Measurements from ENCODE around the gene CD151.

The CD151 gene

DNA sequence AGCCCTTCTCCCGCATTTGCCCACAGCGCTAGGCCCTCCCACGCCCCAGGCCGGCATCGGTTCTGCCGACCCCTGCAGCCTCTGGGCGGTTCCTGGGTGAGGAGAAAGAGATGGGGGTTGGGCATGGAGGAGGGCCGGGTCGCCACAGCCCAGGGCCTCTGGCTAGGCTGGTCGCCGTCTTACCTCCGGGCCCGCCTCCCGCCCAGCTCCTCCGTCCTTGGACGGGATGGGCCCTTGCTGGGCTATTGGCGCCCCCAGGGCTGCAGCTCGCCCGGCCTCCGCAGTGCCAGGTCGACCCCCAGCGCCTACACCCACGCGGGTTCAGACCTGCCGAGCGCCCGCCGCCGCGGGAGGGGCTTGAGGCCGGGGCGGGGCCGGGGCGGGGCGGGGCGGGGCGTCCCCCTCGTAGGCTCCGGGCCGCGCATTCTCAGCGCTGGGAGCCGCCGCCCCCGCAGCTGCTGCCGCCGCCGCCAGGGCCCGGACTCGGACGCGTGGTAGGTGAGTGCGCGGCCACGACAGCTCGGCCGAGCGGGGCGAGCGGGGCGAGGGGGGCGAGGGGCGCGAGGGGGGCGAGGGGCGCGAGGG is at the start of gene CD151:
CD151 (plus strand) TSS at position 424 of the 585 bp plus-strand sequence. CDS start 3,118 bp downstream, outside the sequence.
- no peak for DNase-seq

DNA sequence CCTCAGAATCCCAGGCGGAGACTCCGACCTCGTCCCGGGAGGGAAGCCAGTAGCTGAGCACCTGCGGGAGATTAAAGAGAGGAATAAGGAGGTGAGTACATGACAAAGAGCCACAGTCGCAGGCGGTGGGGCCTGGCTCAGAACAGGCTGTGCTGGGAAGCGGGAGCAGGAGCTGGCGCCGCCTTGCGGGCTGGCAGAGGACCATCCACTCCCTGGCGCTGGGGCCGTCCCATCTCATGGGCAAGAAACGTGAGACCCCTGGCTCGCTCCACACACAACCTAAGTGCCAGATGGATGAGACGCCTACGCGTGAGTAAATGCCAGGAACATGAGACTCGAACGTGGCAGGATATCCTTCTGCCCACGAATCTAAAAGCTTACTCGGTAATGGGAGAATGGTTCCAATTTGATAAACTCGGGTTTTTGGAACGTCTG is 49.2 kb upstream of the CD151 start:
- DNase-seq = peak; percentile 41

DNA sequence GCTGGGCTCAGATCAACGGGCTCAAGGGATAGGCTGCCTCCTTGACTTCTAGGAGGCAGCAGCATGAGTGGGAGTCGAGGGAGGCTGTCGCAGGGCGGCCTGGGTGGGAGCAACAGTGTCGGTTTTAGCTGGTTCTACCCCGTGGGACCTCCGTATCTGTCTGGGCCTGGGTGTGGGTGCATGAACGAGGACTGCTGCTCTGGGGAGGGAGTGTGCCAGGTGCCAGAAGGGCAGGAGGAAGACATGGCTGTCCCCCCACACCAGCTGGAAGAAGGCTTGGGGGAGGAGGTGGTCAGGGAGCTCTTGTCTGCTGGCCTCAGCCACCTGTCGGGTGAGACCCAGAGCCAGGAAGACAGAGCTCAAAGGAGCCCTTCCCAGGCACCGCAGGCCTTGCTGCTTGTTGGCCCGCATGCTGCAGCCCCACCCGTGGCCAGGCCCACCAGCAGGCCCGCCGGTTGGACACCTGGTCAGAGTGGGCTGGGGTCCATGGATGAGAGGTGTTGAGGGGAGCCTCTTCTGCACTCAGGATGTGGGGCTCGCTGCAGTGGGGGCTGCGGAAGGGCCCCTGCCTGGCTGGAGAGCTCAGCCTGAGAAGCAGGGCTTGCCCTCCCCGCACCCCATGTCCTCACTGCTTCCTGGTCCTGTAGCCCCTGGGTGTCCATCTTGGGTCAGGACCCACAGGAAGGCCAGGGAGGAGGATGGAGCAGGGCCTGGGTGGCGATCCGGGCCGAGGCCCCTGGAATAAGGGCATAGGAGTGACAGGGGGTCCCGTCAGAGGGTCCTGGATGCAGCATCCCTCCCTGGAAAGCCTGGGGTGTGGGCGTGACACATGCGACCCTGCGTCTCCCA is 46.3 kb upstream of the CD151 start:
- no peak for DNase-seq

DNA sequence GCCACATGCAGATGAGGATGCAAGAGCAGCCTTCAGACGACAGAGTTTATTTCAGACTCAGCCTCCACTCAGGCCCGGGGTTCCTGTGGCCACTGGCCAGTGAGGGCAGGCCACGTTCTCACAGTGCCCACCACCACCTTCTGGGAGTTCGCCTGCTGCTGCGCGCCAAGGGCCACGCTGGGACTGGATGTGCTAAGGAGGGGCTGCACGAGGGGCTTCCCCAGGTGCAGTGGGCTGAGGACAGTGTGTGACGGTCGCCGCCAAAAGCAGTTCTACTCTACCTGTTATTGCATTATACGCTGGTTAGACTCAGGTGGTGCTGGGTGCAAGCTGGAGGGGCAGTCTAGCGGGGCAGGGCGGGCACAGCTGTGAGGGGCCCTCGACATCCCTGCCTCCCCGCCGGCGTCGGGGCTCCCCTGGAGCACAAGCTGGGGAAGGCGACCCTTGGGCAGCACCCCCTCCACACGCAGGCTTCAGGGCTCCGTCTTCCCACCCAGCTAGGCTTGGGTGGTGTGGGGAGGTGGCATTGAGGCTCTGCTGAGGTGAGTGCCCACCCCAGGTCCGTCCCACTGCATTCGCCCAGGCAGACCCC is 45.6 kb upstream of the CD151 start:
- DNase-seq = no peak

DNA sequence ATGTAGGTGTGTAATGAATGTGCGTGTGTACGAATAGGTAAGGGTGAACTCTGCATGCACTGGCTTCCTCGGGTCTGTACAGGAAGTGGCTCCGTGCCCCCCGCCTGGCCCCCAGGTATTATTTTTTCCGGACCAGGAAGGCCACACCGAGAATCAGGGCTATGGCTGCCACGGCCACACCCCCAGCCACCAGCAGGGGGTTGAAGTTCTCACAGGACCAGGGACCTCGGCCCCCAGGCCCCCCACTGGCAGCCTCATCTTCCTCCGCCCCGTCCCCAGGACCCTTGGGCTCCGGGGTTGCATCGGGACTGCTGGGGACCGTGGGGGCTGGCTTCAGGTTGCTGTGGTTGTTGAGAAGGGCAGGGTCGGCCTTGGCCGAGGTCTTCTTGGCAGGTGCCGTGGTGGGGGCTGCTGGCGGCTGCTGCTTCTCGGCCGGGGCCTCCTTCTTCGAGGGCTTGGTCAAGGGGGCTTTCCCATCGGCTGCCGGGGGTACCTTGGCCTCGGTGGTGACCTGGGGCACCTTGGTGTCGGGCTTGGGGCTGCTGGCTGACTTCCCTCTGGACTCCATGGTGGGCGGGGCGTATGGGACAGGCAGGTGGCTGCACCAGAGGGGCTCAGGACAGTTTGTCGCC is 44.6 kb upstream of the CD151 start:
- DNase-seq = no peak

DNA sequence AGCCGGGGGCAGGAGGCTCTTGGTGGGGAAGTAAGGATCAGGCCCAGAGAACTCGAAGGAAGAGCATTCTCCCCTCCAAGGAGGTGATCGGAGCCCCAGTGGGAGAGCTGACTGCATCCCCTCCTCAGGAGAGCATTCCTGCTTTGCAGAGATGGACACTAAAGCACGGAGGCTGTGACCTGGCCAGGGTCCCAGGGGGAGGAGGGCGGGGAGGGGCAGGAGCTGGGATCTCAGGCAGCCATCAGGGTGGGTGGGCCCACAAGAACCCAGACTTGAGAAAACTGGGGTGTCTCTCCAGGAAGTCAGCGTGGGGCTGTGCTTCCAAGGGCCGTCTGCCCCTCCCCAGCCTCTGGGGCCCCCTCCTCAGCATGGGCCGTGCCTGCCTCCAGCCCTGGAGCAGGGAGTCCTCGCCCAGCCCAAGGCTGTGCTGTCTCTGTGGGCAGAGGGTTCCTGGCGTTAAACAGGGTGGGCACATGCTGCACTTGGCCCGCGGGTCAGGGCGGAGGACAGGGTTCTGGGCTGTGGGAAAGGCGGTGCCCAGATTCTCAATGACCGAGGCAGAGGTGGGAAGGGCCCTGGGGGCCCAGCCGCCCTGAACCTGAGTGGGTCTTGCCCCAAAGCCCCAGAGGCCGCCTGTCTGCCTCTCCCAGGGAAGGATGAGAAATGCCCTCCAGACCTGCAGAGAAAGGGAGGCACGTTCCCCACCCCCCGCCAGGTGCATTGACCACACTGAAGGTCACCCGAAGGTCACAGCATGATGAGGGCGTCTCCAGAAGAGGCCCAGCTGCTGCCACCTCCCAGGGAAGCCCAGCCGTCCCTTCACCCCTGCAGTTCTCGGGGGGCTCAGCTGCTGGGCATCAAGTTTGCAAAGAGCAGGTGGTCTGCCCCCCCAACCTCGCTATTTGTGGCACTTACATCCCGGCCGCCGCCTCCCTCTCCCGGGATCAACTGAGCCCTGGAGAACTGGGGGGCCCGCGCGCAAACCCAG is 43.5 kb upstream of the CD151 start:
- no peak for DNase-seq

DNA sequence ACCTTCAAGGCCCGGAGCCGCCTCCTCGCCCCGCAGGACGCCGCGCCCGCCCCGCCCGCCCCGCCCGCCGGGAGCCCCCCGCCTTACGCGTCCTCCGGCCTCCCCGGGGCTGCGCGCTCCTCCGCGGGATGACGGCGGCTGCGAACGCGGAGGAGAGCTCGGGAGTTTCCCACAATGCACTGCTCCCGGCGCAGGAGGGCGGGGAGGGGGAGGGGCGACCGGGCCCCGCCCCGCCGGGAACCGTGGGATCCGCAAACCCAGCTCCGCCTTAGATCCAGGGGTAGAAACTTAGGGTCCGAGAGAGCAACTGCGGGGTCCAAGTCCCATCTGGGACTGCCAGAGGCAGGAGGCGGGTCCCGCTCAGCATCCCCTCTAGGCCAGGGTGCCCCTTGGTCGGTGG is 42.8 kb upstream of the CD151 start, which contains the start of gene CEND1:
CEND1 (minus strand) TSS at position 148 of the 400 bp plus-strand sequence. CDS start 1,514 bp downstream, outside the sequence.
- DNase-seq = peak; percentile 28

DNA sequence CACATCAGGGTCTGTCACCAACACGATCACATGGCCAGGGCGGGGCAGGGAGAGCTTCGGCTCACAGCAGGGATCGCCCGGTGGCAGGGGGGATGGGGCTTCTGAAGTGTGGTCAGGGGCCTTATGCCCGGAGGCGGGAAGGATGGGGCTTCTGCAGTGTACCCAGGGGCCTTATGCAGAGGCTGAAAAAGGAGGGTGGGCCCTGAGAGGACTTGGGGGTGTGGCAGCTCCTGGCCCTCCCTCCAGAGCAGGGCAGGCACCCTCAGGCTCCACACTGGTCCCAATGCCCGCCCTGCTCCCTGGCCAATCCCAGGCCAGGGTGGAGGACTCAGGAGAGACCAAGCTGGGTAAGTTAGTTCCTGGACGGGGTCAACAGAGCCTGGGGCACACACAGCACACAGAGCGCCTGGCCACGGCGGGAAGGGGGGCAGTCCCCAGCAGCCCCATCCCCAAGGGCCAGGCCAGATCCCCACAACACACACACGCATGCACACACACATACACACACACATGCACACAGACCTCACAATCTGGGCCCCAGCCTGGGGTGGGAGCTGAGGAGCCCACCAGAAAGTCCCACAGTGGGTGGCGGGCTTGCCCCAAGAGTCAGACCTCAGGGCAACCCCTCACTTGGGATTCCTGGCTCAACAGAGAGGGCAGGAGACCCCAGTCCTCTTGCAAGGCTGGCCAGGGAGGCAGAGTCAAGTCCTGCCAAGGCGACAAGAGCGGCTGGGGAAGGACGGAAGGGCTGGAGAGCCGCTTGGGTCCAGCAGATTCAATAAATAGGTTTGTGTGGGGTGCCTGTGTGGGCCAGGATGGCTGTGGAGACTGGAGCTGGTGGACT is 41.8 kb upstream of the CD151 start:
- no peak for DNase-seq

DNA sequence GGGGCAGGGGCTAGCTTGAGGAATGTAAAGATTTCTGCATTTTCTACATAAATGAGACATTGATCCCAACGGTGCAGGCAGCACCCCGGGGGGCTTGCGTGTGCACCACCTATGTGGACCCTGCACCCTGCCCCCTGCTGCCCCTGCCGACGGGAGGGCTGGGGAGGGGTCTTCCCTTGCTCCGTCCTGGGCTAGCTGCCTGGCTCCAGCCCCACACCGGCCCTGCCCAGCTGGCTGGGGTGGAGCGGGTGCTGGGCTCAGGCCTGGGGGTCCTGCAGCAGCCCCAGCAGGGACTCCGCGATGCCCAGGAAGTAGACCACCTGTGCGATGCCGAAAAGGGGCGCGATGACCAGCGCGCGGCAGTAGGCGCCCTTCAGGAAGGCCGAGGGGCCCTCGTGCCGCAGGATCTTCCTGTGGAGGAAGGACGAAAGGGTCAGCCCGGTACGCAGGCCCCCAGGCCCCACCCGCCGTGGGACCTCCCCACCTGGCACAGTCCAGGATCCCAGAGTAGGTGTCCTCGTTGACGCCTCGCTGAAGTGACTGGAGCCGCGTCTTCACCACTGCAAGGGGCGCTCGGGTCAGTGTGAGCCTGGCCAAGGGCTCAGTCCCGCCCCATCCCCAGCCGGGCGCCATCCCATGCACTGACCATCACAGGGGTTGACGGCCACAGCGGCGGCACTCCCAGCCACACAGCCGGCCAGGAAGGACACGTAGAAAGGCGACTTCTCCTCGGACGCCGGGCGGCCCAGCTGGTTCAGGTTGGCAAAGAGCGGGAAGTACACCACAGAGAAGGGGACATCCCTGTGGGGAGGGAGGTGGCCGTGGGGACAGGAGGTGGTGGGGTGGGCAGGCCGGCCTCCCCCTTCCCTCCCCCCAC is 40.9 kb upstream of the CD151 start:
- no peak for DNase-seq

DNA sequence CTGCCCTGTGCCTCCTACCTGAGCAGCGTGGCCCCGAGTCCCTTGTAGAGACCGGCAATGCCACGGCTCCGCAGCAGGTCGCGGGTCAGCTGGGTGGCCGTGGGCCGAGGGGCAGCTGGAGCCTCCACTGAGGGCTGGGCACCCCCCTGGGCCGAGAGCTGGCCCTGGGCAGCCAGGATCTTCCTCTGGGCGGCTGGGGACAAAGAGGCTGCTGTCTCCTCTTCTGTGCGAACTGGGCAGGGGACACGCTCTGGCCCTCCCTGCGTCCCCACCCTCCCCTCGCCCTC is 40.3 kb upstream of the CD151 start:
- no peak for DNase-seq

DNA sequence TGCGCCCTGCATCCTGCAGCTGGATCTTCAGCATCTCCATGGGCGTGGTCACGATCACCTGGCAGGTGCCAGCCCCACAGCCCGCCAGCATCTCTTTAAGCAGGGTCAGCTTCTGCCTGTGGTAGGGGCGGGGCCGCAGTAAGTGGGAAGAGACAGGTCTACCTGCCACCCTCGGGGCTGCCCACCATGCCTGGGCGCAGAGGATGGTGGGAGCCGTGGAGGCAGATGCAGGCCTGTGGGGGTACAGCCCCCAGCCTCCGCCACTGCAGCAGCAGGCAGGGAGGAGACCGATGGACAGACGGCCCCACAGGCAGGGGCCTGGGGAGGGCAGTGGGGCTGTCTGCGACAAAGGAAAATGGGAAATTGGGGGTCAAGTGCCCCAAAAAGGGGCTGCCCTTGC is 39.9 kb upstream of the CD151 start:
- DNase-seq = no peak

DNA sequence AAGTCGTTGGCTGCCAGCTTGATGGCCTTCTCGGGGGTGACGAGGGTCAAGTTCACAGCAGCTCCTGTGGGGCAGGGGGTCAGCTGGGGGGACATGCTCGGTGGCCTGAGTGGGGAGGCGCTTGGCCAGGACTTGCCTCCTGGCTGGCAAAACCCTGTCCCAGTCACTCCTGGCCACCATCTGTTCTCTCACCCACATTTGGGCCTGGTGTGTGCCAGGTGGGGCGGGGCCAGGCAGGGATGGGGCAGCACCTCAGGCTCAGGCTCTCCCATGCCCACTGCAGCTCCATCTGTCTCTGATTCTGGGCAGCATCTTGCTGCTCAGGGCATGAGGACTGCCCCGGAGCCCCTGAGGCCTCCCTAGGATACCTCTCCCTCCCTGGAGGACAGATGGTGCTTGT is 39.2 kb upstream of the CD151 start:
- DNase-seq = no peak

DNA sequence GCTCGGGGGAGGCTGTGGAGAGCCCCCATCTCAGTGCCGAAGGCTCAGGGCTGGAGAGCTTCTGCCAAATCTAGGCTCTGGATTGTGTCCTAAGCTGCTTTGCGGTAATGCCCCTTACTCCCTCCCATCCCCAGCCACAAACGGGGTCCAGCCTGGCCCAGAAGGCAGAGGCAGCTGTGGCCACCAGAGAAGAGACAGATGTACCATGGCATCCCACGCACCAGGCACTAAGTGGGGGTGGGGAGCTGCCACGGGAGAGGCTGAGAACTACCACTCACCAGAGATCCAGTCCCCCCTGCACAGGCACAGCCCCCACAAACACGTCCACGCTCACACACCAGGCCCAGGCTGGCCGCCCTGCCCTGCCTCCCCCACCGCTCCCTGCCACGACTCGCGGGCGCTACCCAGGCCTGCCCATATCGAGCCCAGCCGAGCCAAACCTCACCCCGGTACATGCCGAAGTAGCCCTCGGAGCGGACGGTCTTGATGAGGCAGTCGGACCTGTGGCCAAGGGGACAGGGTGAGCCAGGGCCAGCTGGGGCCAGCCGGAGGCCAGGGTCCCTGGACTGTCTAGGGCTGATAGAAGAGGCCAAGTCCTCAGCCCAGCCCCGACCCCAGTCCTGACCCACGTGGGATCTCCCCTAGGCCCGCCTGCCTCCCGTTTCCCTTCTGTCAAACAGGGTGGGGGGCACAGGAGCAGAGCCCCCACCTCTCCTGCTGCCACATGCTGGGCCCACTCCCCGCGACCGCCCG is 38.6 kb upstream of the CD151 start:
- DNase-seq = no peak

DNA sequence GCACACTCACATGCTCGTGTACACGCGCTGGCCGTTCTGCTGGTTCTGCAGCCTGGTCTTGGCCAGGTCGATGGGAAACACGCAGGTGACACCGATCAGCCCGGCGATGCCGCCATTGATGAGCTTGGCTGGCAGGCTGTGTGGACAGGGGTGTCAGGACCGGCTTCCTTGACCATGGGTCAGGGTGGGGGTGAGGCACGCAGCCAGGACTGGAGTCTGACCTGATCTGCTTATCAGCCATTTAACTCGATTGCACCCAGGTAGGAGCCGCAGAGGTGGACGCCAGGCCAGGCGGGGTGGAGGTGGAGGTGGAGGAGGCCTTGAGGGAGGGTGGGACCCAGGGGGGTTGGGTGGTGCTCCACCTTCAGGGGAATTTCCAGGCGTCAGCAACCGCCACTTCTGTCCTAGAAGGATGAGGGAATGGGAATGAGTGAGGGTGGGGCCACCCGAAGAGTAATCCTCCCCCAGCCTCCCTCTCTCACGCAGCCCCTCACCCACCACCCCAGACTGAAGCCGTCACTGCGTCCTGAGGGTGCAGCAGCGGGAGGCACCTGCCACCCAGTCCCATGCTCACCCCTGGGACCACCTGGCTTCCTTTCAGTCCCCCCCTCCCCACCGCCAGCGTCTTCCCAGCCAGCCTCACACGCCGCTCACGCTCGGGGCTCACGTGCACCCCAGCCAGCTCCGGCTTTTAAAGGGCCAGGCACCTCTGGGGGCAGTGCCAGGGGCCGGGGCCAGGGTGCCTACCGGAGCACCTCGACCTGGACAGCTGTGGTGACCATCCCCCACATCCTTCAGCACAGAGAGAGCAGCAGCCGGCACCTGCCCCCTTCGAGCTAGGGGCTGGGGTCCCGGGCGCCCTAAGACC is 37.8 kb upstream of the CD151 start:
- DNase-seq = no peak

DNA sequence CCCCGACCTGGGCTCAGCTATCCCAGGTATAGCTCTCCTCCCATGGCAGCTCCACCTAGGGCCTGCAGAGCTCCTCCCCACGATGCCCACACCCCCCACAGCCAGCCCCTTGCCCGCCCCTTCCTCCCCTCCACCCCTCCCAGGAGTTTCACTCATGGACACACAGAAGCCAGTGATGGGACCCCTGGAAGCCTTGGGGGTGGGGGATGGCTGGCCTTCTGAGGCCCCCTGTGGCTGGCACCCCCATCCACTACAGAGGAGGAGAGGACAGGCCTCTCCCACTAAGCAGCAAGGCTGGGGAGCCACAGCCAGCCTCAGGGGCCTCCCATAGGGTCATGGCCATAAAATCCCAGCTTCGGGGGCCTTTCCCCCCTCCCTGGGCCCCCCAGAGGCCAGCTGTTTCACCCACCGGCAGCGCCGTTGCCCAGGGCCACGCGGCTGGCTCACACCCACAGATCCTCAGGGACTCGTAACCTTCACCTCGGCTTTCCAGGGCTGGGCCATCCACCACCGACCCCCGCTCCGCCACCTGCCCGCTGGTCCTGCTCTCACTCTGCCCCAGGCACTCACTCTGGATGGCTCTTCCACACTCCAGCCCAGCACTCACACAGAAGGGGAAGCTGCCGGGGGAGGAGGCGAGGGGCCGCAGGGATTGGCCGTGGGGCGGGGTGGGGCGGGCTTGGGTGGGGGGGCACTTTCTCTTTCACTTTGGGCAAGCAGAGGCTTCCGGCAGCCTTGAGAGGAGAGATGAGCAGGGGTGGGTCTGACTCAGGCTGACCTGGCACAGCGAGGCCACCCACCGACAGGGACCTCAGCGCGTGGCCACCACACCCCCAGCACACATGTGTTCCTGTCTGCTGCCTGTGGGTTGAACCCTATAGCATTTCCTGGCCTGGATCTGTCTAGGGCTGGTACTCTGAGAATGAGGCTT is 36.9 kb upstream of the CD151 start:
- DNase-seq = peak; percentile 69

DNA sequence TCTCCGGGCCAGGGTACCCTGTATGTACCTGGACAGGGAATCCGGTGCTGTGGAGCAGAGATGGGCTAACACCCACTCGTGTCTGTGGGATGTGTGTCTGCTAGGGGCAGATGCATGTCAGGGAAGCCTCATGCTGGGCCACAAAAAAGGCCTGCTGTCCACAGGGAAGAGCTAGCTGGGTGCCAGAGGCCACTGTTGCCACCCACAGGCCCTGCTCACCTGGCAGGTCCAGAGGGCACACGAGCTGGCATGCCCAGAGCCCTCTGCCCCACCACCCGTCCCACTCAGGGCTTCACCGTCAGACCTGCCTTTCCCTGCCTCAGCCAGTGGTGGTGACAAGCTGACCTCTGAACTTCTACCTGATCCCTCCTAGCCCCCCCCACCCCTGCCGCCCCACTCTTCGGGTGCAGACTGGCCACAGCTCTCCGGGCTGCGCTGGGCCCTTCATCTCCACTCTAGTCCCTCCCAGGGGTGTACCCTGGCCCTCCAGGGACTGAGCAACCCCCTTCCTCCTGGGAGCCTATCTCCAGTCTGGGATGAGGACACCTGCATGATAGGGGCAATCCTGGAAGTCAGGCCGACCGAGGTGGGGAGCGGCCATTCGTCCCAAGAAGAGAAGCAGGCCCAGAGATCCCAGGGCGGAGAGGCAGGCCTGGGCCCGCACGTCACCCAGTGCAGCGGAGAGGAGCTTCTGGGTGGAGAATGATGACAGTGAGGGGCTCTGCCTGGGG is 36.0 kb upstream of the CD151 start:
- DNase-seq = no peak

Data from activated CD4-positive, alpha-beta T cell treated with anti-CD3 and anti-CD28 coated beads, Interleukin-2, amount 50 U/mL, for 1 hour (primary cell).